Measurements from ENCODE around the gene MSN. TPM values are rescaled to one million over a fixed set of nuclear protein-coding genes. Genes with fewer than 3 reads are reported as not detected.

MSN gene
- total RNA-seq, 1 donor from 2014 or later: 352 TPM

DNA sequence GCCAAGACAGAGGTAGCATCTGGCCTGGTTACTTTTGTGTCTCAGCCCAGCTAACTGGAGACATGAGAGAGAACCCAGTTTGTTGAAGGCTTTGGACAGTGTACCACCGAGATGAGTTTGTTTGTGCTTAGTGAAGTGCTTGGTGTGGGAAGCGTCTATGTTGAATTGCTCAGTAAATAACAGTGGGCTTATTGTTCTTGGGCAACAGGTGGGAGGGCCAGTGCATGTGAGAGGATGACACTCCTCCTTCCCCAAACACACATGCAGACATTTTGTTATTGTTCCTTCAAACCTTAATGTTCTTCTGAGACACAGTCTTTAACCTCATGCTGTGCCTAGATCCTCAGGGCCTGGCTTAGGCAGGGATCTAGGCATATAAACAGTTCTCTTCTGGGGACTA is 39.7 kb downstream of the MSN start:
- ChIA-PET CTCF (interaction anchor here (1.0 kb wide), 1 partner anchor 24 kb away, joined by 3 read pairs; no protein-coding TSS in a partner anchor), POLR2A (interaction anchor here (0.6 to 1.4 kb wide), 7 partner anchors 8 to 108 kb away, joined by 3 to 4 read pairs (median 3); no protein-coding TSS in a partner anchor)
- peaks cover 67% of the 10 kb centered on the region for H3K4me1 Mint-ChIP-seq
- peak overlapping the region; percentile 89 for H3K27ac Mint-ChIP-seq
- no peak for DNase-seq
- intact Hi-C loops (cut with micrococcal nuclease): loop anchor here (2.0 kb wide), 1 partner anchor 16 kb away; no protein-coding TSS in a partner anchor
- TF ChIP-seq, protein P1, sequence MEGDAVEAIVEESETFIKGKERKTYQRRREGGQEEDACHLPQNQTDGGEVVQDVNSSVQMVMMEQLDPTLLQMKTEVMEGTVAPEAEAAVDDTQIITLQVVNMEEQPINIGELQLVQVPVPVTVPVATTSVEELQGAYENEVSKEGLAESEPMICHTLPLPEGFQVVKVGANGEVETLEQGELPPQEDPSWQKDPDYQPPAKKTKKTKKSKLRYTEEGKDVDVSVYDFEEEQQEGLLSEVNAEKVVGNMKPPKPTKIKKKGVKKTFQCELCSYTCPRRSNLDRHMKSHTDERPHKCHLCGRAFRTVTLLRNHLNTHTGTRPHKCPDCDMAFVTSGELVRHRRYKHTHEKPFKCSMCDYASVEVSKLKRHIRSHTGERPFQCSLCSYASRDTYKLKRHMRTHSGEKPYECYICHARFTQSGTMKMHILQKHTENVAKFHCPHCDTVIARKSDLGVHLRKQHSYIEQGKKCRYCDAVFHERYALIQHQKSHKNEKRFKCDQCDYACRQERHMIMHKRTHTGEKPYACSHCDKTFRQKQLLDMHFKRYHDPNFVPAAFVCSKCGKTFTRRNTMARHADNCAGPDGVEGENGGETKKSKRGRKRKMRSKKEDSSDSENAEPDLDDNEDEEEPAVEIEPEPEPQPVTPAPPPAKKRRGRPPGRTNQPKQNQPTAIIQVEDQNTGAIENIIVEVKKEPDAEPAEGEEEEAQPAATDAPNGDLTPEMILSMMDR (IDR thresholded peaks at IDR 0.05): no peak
- ATAC-seq (ENCODE audit: low read depth): no peak
- peak overlapping the region; percentile 17 for H3K4me3 Mint-ChIP-seq
- no peaks in the 10 kb centered on the region for H3K9me3 Mint-ChIP-seq
- no peaks in the 10 kb centered on the region for H3K27me3 Mint-ChIP-seq
- peaks cover 36% of the 10 kb centered on the region for H3K36me3 Mint-ChIP-seq (ENCODE audit: low read depth)

DNA sequence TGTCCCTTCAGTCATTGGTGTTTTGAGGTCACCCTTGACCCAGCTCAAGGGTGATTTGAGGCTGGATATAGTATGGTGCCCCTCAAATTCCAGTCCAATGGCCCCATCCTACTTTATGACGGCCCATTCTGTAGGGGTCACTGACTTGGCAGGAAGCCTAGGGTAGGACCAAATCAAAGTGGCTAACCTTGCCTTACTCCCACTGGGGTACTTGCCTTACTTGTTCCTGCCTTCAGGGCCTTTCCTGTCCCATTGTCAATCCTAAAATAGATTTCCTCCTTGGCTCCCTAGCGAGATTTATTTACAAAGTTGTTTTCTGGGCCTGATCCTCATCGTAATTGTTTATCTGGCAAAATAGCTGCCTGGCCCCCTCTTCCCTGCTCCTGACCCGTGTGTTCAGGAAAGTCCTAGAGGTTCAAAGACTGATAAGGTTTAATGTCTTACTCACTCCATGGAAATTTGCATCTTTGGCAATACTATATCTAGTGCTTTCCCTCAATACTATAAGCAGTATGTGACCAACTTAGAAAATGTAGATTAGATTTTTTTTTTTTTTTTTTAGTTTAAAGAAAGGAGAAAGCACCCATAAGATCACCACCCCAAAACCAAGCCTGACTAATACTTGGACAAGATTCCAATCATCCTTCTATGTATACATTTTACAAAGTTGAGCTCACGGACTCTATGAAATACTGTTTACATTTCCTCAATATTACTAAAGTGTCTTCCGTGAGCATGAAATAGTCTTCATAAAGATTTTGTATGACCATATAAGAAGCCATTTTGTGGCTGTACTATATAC is 44.8 kb downstream of the MSN start:
- Mint-ChIP-seq H3K4me1 (peaks cover 64% of the 10 kb centered on the region), H3K36me3 (ENCODE audit: low read depth) (peaks cover 31% of the 10 kb centered on the region), H3K9me3 (no peaks in the 10 kb centered on the region), H3K27me3 (no peaks in the 10 kb centered on the region), H3K4me3 (no peak overlapping the region), H3K27ac (peak overlapping the region; percentile 46)
- TF ChIP-seq, protein P1 (IDR thresholded peaks at IDR 0.05): no peak
- DNase-seq (no peak), ATAC-seq (ENCODE audit: low read depth) (no peak)
- ChIA-PET POLR2A (no interaction called here), CTCF (no interaction called here)
- intact Hi-C loops (cut with micrococcal nuclease): no loop called here

DNA sequence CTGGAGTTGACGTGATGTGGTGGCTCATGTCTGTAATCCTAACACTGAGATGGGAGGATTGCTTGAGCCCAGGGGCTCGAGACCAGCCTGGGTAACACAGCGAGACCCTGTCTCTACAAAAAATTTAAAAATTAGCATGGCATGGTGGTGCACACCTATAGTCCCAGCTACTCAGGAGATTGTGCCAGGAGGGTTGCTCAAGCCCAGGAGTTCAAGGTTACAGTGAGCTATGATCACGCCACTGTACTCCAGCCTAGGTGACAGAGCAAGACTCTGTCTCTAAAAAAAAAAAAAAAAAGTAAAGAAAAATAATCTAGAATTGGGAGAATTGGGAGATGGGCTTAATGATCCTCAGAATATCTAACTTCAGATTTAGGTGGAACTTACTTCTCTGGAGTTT is 51.1 kb downstream of the MSN start:
- no peak overlapping the region for H3K4me3 Mint-ChIP-seq
- POLR2A ChIA-PET: interaction anchor here (0.6 kb wide), 2 partner anchors 20 to 101 kb away, joined by 7 to 17 read pairs; no protein-coding TSS in a partner anchor
- no peak for ATAC-seq (ENCODE audit: low read depth)
- no peak overlapping the region for H3K27ac Mint-ChIP-seq
- H3K4me1 Mint-ChIP-seq: peaks cover 89% of the 10 kb centered on the region
- H3K36me3 Mint-ChIP-seq (ENCODE audit: low read depth): peaks cover 50% of the 10 kb centered on the region
- CTCF ChIA-PET: interaction anchor here (0.8 kb wide), 1 partner anchor 13 kb away, joined by 3 read pairs; no protein-coding TSS in a partner anchor
- intact Hi-C loops (cut with micrococcal nuclease): no loop called here
- no peak for DNase-seq
- TF ChIP-seq, protein P1 (IDR thresholded peaks at IDR 0.05): no peak
- no peaks in the 10 kb centered on the region for H3K27me3 Mint-ChIP-seq
- H3K9me3 Mint-ChIP-seq: no peaks in the 10 kb centered on the region

DNA sequence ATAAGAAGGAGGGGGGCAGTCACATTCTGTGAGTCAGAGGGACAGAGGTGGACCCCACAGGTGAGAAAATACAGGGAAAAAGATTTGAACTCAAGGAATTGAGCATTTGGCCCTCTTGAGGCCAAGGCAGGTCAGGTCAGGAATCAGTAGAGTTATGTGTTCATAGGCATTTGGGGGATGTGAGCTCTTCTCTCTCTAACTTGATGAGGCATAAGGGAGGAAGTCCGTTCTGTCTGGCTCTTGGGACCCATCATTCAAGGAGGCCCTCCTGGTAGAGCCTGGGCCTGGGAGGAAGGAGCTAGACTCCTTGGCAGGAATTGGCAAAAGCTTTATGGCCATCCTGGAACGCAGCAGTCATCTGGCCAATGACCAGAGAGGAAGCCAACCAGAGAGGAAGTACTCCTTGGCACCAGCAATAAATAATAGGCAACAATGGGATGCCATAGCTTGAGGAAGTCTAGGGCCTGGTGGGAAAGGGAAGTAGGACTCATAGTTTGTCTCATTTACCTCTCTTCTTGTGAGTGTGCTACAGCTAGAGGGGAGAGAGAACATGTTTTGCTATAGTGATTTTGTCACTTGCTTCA is 53.0 kb downstream of the MSN start:
- Mint-ChIP-seq H3K9me3 (no peaks in the 10 kb centered on the region), H3K27ac (peak overlapping the region; percentile 74), H3K4me3 (peak overlapping the region; percentile 20), H3K4me1 (peaks cover 90% of the 10 kb centered on the region), H3K27me3 (no peaks in the 10 kb centered on the region), H3K36me3 (ENCODE audit: low read depth) (peaks cover 64% of the 10 kb centered on the region)
- ChIA-PET POLR2A (interaction anchor here (1.2 kb wide), 1 partner anchor 25 kb away, joined by 3 read pairs; no protein-coding TSS in a partner anchor), CTCF (interaction anchor here (1.0 kb wide), 1 partner anchor 124 kb away, joined by 3 read pairs; no protein-coding TSS in a partner anchor)
- no peak for DNase-seq
- intact Hi-C loops (cut with micrococcal nuclease): no loop called here
- TF ChIP-seq, protein P1 (IDR thresholded peaks at IDR 0.05): no peak
- ATAC-seq (ENCODE audit: low read depth): no peak

DNA sequence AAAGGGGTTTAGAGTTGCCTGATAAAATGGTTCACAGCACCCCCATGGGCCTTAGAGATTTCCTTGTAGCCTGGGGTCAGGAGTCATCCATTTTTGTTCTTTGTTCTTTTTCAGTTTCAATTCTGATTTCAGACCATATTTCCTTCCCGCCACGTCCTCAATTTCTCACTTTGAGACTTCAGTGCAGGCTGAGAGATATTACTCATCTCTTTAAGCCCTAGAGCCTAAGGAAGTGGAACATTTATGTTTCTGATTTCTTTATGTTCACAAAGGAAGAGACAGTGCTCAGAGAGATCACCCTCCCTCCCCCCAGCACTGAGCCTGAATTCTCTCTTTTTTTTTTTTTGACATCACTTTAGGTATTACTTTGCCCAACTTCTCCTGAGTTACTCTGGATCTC is 56.3 kb downstream of the MSN start:
- peaks cover 87% of the 10 kb centered on the region for H3K4me1 Mint-ChIP-seq
- TF ChIP-seq, protein P1 (IDR thresholded peaks at IDR 0.05): no peak
- no peak for DNase-seq
- intact Hi-C loops (cut with micrococcal nuclease): loop anchor here (1.0 to 2.0 kb wide), 4 partner anchors 17 to 129 kb away; no protein-coding TSS in a partner anchor
- peak; percentile 88 for ATAC-seq (ENCODE audit: low read depth)
- no peaks in the 10 kb centered on the region for H3K27me3 Mint-ChIP-seq
- POLR2A ChIA-PET: interaction anchor here (1.3 to 1.6 kb wide), 2 partner anchors 18 to 127 kb away, joined by 3 to 8 read pairs; no protein-coding TSS in a partner anchor
- CTCF ChIA-PET: interaction anchor here (1.0 to 1.1 kb wide), 3 partner anchors 55 to 263 kb away, joined by 3 to 4 read pairs (median 3); no protein-coding TSS in a partner anchor
- H3K4me3 Mint-ChIP-seq: peak overlapping the region; percentile 32
- H3K9me3 Mint-ChIP-seq: no peaks in the 10 kb centered on the region
- peak overlapping the region; percentile 76 for H3K27ac Mint-ChIP-seq
- peaks cover 73% of the 10 kb centered on the region for H3K36me3 Mint-ChIP-seq (ENCODE audit: low read depth)
